Stimulated activated naive CD8-positive, alpha-beta T cell treated with anti-CD3 and anti-CD28 coated beads, Interleukin-15, amount 100 ng/mL, for 72 hours (primary cell): ENCODE data around the gene MEIS1.

Experiments used
- ATAC-seq: fragments of 150-1000 bp; cut with Tn5 transposase; 2 replicates; pipeline ENCODE4 v1.10.0; 2021; ENCODE audit warnings: mild to moderate bottlenecking, moderate library complexity
- DNase-seq, 2 donors: peaks; one replicate each; pipeline ENCODE4 v3.0.0; 2021 to 2022
- H3K27ac Mint-ChIP-seq, 2 donors: one replicate each; pipeline ENCODE4 v1.8.0; 2022; ENCODE audit warnings: mild to moderate bottlenecking in 2 of 2, mixed read lengths in 2 of 2, moderate library complexity in 2 of 2
- H3K27me3 Mint-ChIP-seq: one replicate; pipeline ENCODE4 v1.8.0; 2022; ENCODE audit warnings: mixed read lengths
- H3K4me1 Mint-ChIP-seq: one replicate; pipeline ENCODE4 v1.8.0; 2022; ENCODE audit warnings: mild to moderate bottlenecking, mixed read lengths
- H3K4me3 Mint-ChIP-seq, 2 donors: one replicate each; pipeline ENCODE4 v1.8.0; 2022; ENCODE audit warnings: mild to moderate bottlenecking in 2 of 2, mixed read lengths in 2 of 2, moderate library complexity in 1 of 2
- H3K9me3 Mint-ChIP-seq, 2 donors: one replicate each; pipeline ENCODE4 v1.8.0; 2022; ENCODE audit warnings: mixed read lengths in 2 of 2

Gene MEIS1

GRCh38 chr2:66541646-66542045, 106.7 kb downstream of the MEIS1 start:
- Mint-ChIP-seq H3K4me3 (no peak overlapping the region), H3K9me3 (no peaks in the 10 kb centered on the region), H3K27me3 (peaks cover 22% of the 10 kb centered on the region), H3K27ac (no peak overlapping the region), H3K4me1 (no peaks in the 10 kb centered on the region)
- DNase-seq, result no peak
- no peak for ATAC-seq

GRCh38 chr2:66543257-66543767, 108.4 kb downstream of the MEIS1 start:
- no peaks in the 10 kb centered on the region for H3K9me3 Mint-ChIP-seq
- DNase-seq (no peak), ATAC-seq (no peak)
- peaks cover 22% of the 10 kb centered on the region for H3K27me3 Mint-ChIP-seq
- no peak overlapping the region for H3K4me3 Mint-ChIP-seq
- H3K27ac Mint-ChIP-seq, result no peak overlapping the region
- no peaks in the 10 kb centered on the region for H3K4me1 Mint-ChIP-seq

GRCh38 chr2:66544258-66544657, 109.3 kb downstream of the MEIS1 start:
- no peak overlapping the region for H3K27ac Mint-ChIP-seq
- no peak overlapping the region for H3K4me3 Mint-ChIP-seq
- ATAC-seq (no peak), DNase-seq (no peak)
- H3K9me3 Mint-ChIP-seq, result no peaks in the 10 kb centered on the region
- H3K4me1 Mint-ChIP-seq, result no peaks in the 10 kb centered on the region
- peaks cover 22% of the 10 kb centered on the region for H3K27me3 Mint-ChIP-seq

GRCh38 chr2:66545258-66545657, 110.3 kb downstream of the MEIS1 start:
- H3K27ac Mint-ChIP-seq, result no peak overlapping the region
- DNase-seq, result no peak
- H3K9me3 Mint-ChIP-seq, result no peaks in the 10 kb centered on the region
- H3K4me3 Mint-ChIP-seq, result no peak overlapping the region
- H3K27me3 Mint-ChIP-seq, result peaks cover 22% of the 10 kb centered on the region
- no peaks in the 10 kb centered on the region for H3K4me1 Mint-ChIP-seq
- no peak for ATAC-seq

GRCh38 chr2:66547118-66547517, 112.2 kb downstream of the MEIS1 start:
- Mint-ChIP-seq H3K27me3 (peaks cover 22% of the 10 kb centered on the region), H3K4me1 (no peaks in the 10 kb centered on the region), H3K9me3 (no peaks in the 10 kb centered on the region), H3K4me3 (no peak overlapping the region), H3K27ac (no peak overlapping the region)
- ATAC-seq, result no peak
- DNase-seq, result no peak

- H3K27ac Mint-ChIP-seq, result no peak overlapping the region
- no peak overlapping the region for H3K4me3 Mint-ChIP-seq
- no peak for DNase-seq
- no peaks in the 10 kb centered on the region for H3K4me1 Mint-ChIP-seq
- no peaks in the 10 kb centered on the region for H3K9me3 Mint-ChIP-seq
- peaks cover 21% of the 10 kb centered on the region for H3K27me3 Mint-ChIP-seq
- ATAC-seq, result no peak
Measured at GRCh38 chr2:66547887-66548286, 113.0 kb downstream of the MEIS1 start.

GRCh38 chr2:66548422-66548821, 113.5 kb downstream of the MEIS1 start:
- Mint-ChIP-seq H3K4me1 (no peaks in the 10 kb centered on the region), H3K27me3 (peaks cover 15% of the 10 kb centered on the region), H3K9me3 (no peaks in the 10 kb centered on the region), H3K4me3 (no peak overlapping the region), H3K27ac (no peak overlapping the region)
- ATAC-seq, result no peak
- no peak for DNase-seq

- Mint-ChIP-seq H3K9me3 (no peaks in the 10 kb centered on the region), H3K27me3 (peaks cover 23% of the 10 kb centered on the region), H3K27ac (no peak overlapping the region), H3K4me3 (no peak overlapping the region), H3K4me1 (peaks cover 4% of the 10 kb centered on the region)
- no peak for ATAC-seq
- DNase-seq, result no peak
Measured at GRCh38 chr2:66550826-66551225, 115.9 kb downstream of the MEIS1 start.

GRCh38 chr2:66553370-66553769, 118.4 kb downstream of the MEIS1 start:
- ATAC-seq, result no peak
- no peaks in the 10 kb centered on the region for H3K9me3 Mint-ChIP-seq
- DNase-seq, result no peak
- H3K4me1 Mint-ChIP-seq, result peaks cover 9% of the 10 kb centered on the region
- no peak overlapping the region for H3K27ac Mint-ChIP-seq
- H3K27me3 Mint-ChIP-seq, result peaks cover 21% of the 10 kb centered on the region
- no peak overlapping the region for H3K4me3 Mint-ChIP-seq

- no peak for ATAC-seq
- Mint-ChIP-seq H3K4me3 (no peak overlapping the region), H3K9me3 (no peaks in the 10 kb centered on the region), H3K4me1 (peaks cover 9% of the 10 kb centered on the region), H3K27ac (no peak overlapping the region), H3K27me3 (peaks cover 21% of the 10 kb centered on the region)
- no peak for DNase-seq
Measured at GRCh38 chr2:66555091-66555490, 120.2 kb downstream of the MEIS1 start.

- Mint-ChIP-seq H3K9me3 (no peaks in the 10 kb centered on the region), H3K4me1 (peaks cover 9% of the 10 kb centered on the region), H3K27me3 (peaks cover 21% of the 10 kb centered on the region), H3K27ac (no peak overlapping the region), H3K4me3 (no peak overlapping the region)
- ATAC-seq (no peak), DNase-seq (no peak)
Measured at GRCh38 chr2:66555501-66556324, 120.8 kb downstream of the MEIS1 start.

- H3K27me3 Mint-ChIP-seq, result peaks cover 23% of the 10 kb centered on the region
- DNase-seq (no peak), ATAC-seq (no peak)
- H3K4me3 Mint-ChIP-seq, result no peak overlapping the region
- H3K27ac Mint-ChIP-seq, result no peak overlapping the region
- no peaks in the 10 kb centered on the region for H3K9me3 Mint-ChIP-seq
- H3K4me1 Mint-ChIP-seq, result peaks cover 9% of the 10 kb centered on the region
Measured at GRCh38 chr2:66559672-66560071, 124.7 kb downstream of the MEIS1 start.

GRCh38 chr2:66560683-66561082, 125.8 kb downstream of the MEIS1 start:
- no peak for DNase-seq
- peaks cover 17% of the 10 kb centered on the region for H3K27me3 Mint-ChIP-seq
- no peak overlapping the region for H3K27ac Mint-ChIP-seq
- no peak overlapping the region for H3K4me3 Mint-ChIP-seq
- H3K4me1 Mint-ChIP-seq, result peaks cover 6% of the 10 kb centered on the region
- no peaks in the 10 kb centered on the region for H3K9me3 Mint-ChIP-seq
- no peak for ATAC-seq

GRCh38 chr2:66561645-66562303, 126.8 kb downstream of the MEIS1 start:
- Mint-ChIP-seq H3K27me3 (peaks cover 9% of the 10 kb centered on the region), H3K27ac (peak overlapping the region in 1 of 2 donors; percentile 29), H3K4me3 (no peak overlapping the region), H3K9me3 (no peaks in the 10 kb centered on the region), H3K4me1 (no peaks in the 10 kb centered on the region)
- ATAC-seq (no peak), DNase-seq (no peak)

- H3K9me3 Mint-ChIP-seq, result no peaks in the 10 kb centered on the region
- no peak for DNase-seq
- H3K27ac Mint-ChIP-seq, result peak overlapping the region in 1 of 2 donors; percentile 29
- H3K27me3 Mint-ChIP-seq, result peaks cover 9% of the 10 kb centered on the region
- no peak overlapping the region for H3K4me3 Mint-ChIP-seq
- no peak for ATAC-seq
- H3K4me1 Mint-ChIP-seq, result no peaks in the 10 kb centered on the region
Measured at GRCh38 chr2:66562304-66562685, 127.4 kb downstream of the MEIS1 start.

- Mint-ChIP-seq H3K9me3 (no peaks in the 10 kb centered on the region), H3K27ac (no peak overlapping the region), H3K4me1 (no peaks in the 10 kb centered on the region), H3K4me3 (no peak overlapping the region), H3K27me3 (peaks cover 9% of the 10 kb centered on the region)
- no peak for DNase-seq
- no peak for ATAC-seq
Measured at GRCh38 chr2:66563473-66563872, 128.5 kb downstream of the MEIS1 start.
